ENCODE results near the gene WDR90.

The WDR90 gene

GRCh38 chr16:648781-649589, at the start of gene WDR90:
Gene WDR90 (plus strand): TSS chr16:649365. CDS start chr16:649417, 52 bp downstream.
- Histone ChIP-seq H3K9me3 (ENCODE audit: control insufficient read depth, low read depth, low read length) (no peaks in the 10 kb centered on the region), H3K4me1 (ENCODE audit: control insufficient read depth, low read depth, low read length) (peaks cover 5% of the 10 kb centered on the region), H3K9ac (ENCODE audit: low read length) (peak within 1 kb of the TSS; percentile 74), H3K27ac (ENCODE audit: low read length) (peak within 1 kb of the TSS; percentile 24), H3K4me3 (ENCODE audit: low read length) (peak within 1 kb of the TSS; percentile 75), H3K36me3 (ENCODE audit: control insufficient read depth, low read depth, low read length) (no peaks in the 10 kb centered on the region), H3K27me3 (ENCODE audit: control insufficient read depth, insufficient read depth, low read length) (no peaks in the 10 kb centered on the region)

GRCh38 chr16:600781-601180, 48.4 kb upstream of the WDR90 start:
- Histone ChIP-seq H3K27ac (ENCODE audit: low read length) (no peak overlapping the region), H3K4me3 (ENCODE audit: low read length) (no peak overlapping the region), H3K4me1 (ENCODE audit: control insufficient read depth, low read depth, low read length) (no peaks in the 10 kb centered on the region), H3K27me3 (ENCODE audit: control insufficient read depth, insufficient read depth, low read length) (no peaks in the 10 kb centered on the region), H3K9me3 (ENCODE audit: control insufficient read depth, low read depth, low read length) (no peaks in the 10 kb centered on the region), H3K36me3 (ENCODE audit: control insufficient read depth, low read depth, low read length) (no peaks in the 10 kb centered on the region), H3K9ac (ENCODE audit: low read length) (no peak overlapping the region)

- Histone ChIP-seq H3K27ac (ENCODE audit: low read length) (no peak overlapping the region), H3K36me3 (ENCODE audit: control insufficient read depth, low read depth, low read length) (no peaks in the 10 kb centered on the region), H3K9me3 (ENCODE audit: control insufficient read depth, low read depth, low read length) (no peaks in the 10 kb centered on the region), H3K4me3 (ENCODE audit: low read length) (no peak overlapping the region), H3K4me1 (ENCODE audit: control insufficient read depth, low read depth, low read length) (no peaks in the 10 kb centered on the region), H3K9ac (ENCODE audit: low read length) (no peak overlapping the region), H3K27me3 (ENCODE audit: control insufficient read depth, insufficient read depth, low read length) (no peaks in the 10 kb centered on the region)
Observed at GRCh38 chr16:603933-604332, 45.2 kb upstream of the WDR90 start.

- no peaks in the 10 kb centered on the region for H3K9me3 ChIP-seq (ENCODE audit: control insufficient read depth, low read depth, low read length)
- no peaks in the 10 kb centered on the region for H3K36me3 ChIP-seq (ENCODE audit: control insufficient read depth, low read depth, low read length)
- no peak overlapping the region for H3K27ac ChIP-seq (ENCODE audit: low read length)
- H3K4me3 ChIP-seq (ENCODE audit: low read length): no peak overlapping the region
- H3K4me1 ChIP-seq (ENCODE audit: control insufficient read depth, low read depth, low read length): no peaks in the 10 kb centered on the region
- H3K27me3 ChIP-seq (ENCODE audit: control insufficient read depth, insufficient read depth, low read length): no peaks in the 10 kb centered on the region
- no peak overlapping the region for H3K9ac ChIP-seq (ENCODE audit: low read length)
Observed at GRCh38 chr16:606656-607307, 42.4 kb upstream of the WDR90 start.

GRCh38 chr16:608019-608418, 41.1 kb upstream of the WDR90 start:
- no peaks in the 10 kb centered on the region for H3K4me1 ChIP-seq (ENCODE audit: control insufficient read depth, low read depth, low read length)
- no peak overlapping the region for H3K27ac ChIP-seq (ENCODE audit: low read length)
- no peak overlapping the region for H3K4me3 ChIP-seq (ENCODE audit: low read length)
- H3K27me3 ChIP-seq (ENCODE audit: control insufficient read depth, insufficient read depth, low read length): no peaks in the 10 kb centered on the region
- H3K36me3 ChIP-seq (ENCODE audit: control insufficient read depth, low read depth, low read length): no peaks in the 10 kb centered on the region
- no peaks in the 10 kb centered on the region for H3K9me3 ChIP-seq (ENCODE audit: control insufficient read depth, low read depth, low read length)
- no peak overlapping the region for H3K9ac ChIP-seq (ENCODE audit: low read length)

- Histone ChIP-seq H3K4me1 (ENCODE audit: control insufficient read depth, low read depth, low read length) (no peaks in the 10 kb centered on the region), H3K9ac (ENCODE audit: low read length) (no peak overlapping the region), H3K9me3 (ENCODE audit: control insufficient read depth, low read depth, low read length) (no peaks in the 10 kb centered on the region), H3K27me3 (ENCODE audit: control insufficient read depth, insufficient read depth, low read length) (no peaks in the 10 kb centered on the region), H3K4me3 (ENCODE audit: low read length) (no peak overlapping the region), H3K27ac (ENCODE audit: low read length) (no peak overlapping the region), H3K36me3 (ENCODE audit: control insufficient read depth, low read depth, low read length) (no peaks in the 10 kb centered on the region)
Observed at GRCh38 chr16:609316-609715, 39.8 kb upstream of the WDR90 start.

GRCh38 chr16:609984-610383, 39.2 kb upstream of the WDR90 start:
- H3K4me3 ChIP-seq (ENCODE audit: low read length): no peak overlapping the region
- H3K4me1 ChIP-seq (ENCODE audit: control insufficient read depth, low read depth, low read length): no peaks in the 10 kb centered on the region
- no peaks in the 10 kb centered on the region for H3K36me3 ChIP-seq (ENCODE audit: control insufficient read depth, low read depth, low read length)
- no peaks in the 10 kb centered on the region for H3K9me3 ChIP-seq (ENCODE audit: control insufficient read depth, low read depth, low read length)
- H3K27me3 ChIP-seq (ENCODE audit: control insufficient read depth, insufficient read depth, low read length): no peaks in the 10 kb centered on the region
- no peak overlapping the region for H3K27ac ChIP-seq (ENCODE audit: low read length)
- no peak overlapping the region for H3K9ac ChIP-seq (ENCODE audit: low read length)

GRCh38 chr16:610513-611381, 38.4 kb upstream of the WDR90 start:
- Histone ChIP-seq H3K27me3 (ENCODE audit: control insufficient read depth, insufficient read depth, low read length) (no peaks in the 10 kb centered on the region), H3K4me1 (ENCODE audit: control insufficient read depth, low read depth, low read length) (no peaks in the 10 kb centered on the region), H3K27ac (ENCODE audit: low read length) (no peak overlapping the region), H3K9ac (ENCODE audit: low read length) (no peak overlapping the region), H3K4me3 (ENCODE audit: low read length) (no peak overlapping the region), H3K9me3 (ENCODE audit: control insufficient read depth, low read depth, low read length) (no peaks in the 10 kb centered on the region), H3K36me3 (ENCODE audit: control insufficient read depth, low read depth, low read length) (no peaks in the 10 kb centered on the region)

- H3K27me3 ChIP-seq (ENCODE audit: control insufficient read depth, insufficient read depth, low read length): no peaks in the 10 kb centered on the region
Observed at GRCh38 chr16:615122-615521, 34.0 kb upstream of the WDR90 start.

GRCh38 chr16:616733-617586, 32.2 kb upstream of the WDR90 start:
- Histone ChIP-seq H3K27ac (ENCODE audit: low read length) (no peak overlapping the region), H3K4me3 (ENCODE audit: low read length) (no peak overlapping the region), H3K9ac (ENCODE audit: low read length) (no peak overlapping the region), H3K27me3 (ENCODE audit: control insufficient read depth, insufficient read depth, low read length) (no peaks in the 10 kb centered on the region), H3K36me3 (ENCODE audit: control insufficient read depth, low read depth, low read length) (no peaks in the 10 kb centered on the region), H3K4me1 (ENCODE audit: control insufficient read depth, low read depth, low read length) (no peaks in the 10 kb centered on the region), H3K9me3 (ENCODE audit: control insufficient read depth, low read depth, low read length) (no peaks in the 10 kb centered on the region)

More at GRCh38 chr16:615122-615521, 34.0 kb upstream of the WDR90 start:
- H3K9ac ChIP-seq (ENCODE audit: low read length): no peak overlapping the region
- H3K4me1 ChIP-seq (ENCODE audit: control insufficient read depth, low read depth, low read length): no peaks in the 10 kb centered on the region
- H3K9me3 ChIP-seq (ENCODE audit: control insufficient read depth, low read depth, low read length): no peaks in the 10 kb centered on the region
- no peaks in the 10 kb centered on the region for H3K36me3 ChIP-seq (ENCODE audit: control insufficient read depth, low read depth, low read length)
- H3K27ac ChIP-seq (ENCODE audit: low read length): no peak overlapping the region
- no peak overlapping the region for H3K4me3 ChIP-seq (ENCODE audit: low read length)

- no peak overlapping the region for H3K4me3 ChIP-seq (ENCODE audit: low read length)
- H3K9me3 ChIP-seq (ENCODE audit: control insufficient read depth, low read depth, low read length): no peaks in the 10 kb centered on the region
- no peaks in the 10 kb centered on the region for H3K27me3 ChIP-seq (ENCODE audit: control insufficient read depth, insufficient read depth, low read length)
- H3K36me3 ChIP-seq (ENCODE audit: control insufficient read depth, low read depth, low read length): no peaks in the 10 kb centered on the region
- no peaks in the 10 kb centered on the region for H3K4me1 ChIP-seq (ENCODE audit: control insufficient read depth, low read depth, low read length)
- H3K27ac ChIP-seq (ENCODE audit: low read length): no peak overlapping the region
- no peak overlapping the region for H3K9ac ChIP-seq (ENCODE audit: low read length)
Observed at GRCh38 chr16:617855-618254, 31.3 kb upstream of the WDR90 start.
